GM20000 (cell line): ENCODE data around the gene SNRNP40.
"Not testable (repeated sequence)": the region's sequence is repeated elsewhere in the genome, so short reads cannot be mapped to it uniquely, and the experiment has no call there.

Experiments
- DNase-seq: peaks from one replicate; pipeline ENCODE4 v3.0.0; 2012; ENCODE audit warnings: low spot score
- TF ChIP-seq, protein P1 (sequence below): IDR thresholded peaks from 2 replicates; pipeline ENCODE4 v1.5.1; 2012; ENCODE audit warnings: mild to moderate bottlenecking, control low read depth; ENCODE audit errors: extremely low read depth, missing control alignments

Gene SNRNP40

GRCh38 chr1:31273619-31274018 is 23.0 kb downstream of the SNRNP40 start:
- TF ChIP-seq, protein P1, sequence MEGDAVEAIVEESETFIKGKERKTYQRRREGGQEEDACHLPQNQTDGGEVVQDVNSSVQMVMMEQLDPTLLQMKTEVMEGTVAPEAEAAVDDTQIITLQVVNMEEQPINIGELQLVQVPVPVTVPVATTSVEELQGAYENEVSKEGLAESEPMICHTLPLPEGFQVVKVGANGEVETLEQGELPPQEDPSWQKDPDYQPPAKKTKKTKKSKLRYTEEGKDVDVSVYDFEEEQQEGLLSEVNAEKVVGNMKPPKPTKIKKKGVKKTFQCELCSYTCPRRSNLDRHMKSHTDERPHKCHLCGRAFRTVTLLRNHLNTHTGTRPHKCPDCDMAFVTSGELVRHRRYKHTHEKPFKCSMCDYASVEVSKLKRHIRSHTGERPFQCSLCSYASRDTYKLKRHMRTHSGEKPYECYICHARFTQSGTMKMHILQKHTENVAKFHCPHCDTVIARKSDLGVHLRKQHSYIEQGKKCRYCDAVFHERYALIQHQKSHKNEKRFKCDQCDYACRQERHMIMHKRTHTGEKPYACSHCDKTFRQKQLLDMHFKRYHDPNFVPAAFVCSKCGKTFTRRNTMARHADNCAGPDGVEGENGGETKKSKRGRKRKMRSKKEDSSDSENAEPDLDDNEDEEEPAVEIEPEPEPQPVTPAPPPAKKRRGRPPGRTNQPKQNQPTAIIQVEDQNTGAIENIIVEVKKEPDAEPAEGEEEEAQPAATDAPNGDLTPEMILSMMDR, result no peak
- DNase-seq, result no peak

GRCh38 chr1:31272369-31272768 is 24.2 kb downstream of the SNRNP40 start:
- DNase-seq, result no peak
- TF ChIP-seq, protein P1, result no peak

DNA sequence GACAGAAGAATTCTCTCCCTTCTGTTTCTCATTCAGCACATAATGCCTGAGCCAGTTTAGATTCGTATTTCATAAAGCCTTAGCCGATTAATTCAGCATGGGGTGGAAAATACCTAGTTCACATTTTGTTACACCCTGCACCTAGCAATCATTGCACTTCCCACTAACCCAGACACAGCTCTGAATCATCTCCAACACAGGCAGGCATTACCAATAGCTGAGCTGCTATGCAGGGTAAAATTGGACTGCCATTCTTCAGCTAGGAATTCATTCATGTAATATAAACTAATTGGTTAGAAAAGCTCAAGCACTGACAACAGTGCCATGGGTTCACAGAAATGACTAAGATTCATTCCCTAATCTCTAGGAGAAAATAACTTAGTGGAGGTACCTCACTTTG is 30.0 kb downstream of the SNRNP40 start:
- DNase-seq, result no peak
- TF ChIP-seq, protein P1, result no peak

DNA sequence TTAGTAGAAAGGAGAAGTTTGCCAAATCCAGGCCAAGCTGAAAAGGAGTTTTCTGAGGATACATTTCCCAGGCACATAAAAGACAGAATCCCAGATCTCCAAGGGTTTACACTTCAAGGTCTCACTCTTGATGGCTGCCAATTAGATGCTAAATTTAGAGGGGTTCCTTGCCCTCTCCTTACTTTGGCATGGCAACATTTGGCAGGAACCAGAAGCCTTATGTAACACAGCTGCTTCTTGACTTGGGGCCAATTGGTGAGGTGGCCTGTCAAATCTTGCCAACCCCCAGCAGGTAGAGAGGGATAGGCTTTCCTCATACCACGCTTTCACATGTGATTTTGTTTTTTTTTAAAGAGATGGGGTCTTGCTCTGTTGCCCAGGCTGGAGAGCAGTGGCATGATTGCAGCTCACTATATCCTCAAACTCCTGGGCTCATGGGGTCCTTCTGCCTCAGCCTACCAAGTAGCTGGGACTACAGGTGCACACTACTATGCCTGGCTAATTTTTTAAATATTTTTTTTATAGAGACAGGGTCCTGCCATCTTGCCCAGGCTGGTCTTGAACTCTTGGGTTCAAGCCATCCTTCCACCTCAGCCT is 31.7 kb downstream of the SNRNP40 start:
- DNase-seq, result no peak
- TF ChIP-seq, protein P1, result no peak

- no peak for DNase-seq
- TF ChIP-seq, protein P1, result no peak
Measured at GRCh38 chr1:31263408-31263807, 33.2 kb downstream of the SNRNP40 start.

- not testable (repeated sequence) for DNase-seq
Measured at GRCh38 chr1:31262393-31262792, 34.2 kb downstream of the SNRNP40 start.

GRCh38 chr1:31261916-31262315 is 34.7 kb downstream of the SNRNP40 start:
- TF ChIP-seq, protein P1, result no peak

DNA sequence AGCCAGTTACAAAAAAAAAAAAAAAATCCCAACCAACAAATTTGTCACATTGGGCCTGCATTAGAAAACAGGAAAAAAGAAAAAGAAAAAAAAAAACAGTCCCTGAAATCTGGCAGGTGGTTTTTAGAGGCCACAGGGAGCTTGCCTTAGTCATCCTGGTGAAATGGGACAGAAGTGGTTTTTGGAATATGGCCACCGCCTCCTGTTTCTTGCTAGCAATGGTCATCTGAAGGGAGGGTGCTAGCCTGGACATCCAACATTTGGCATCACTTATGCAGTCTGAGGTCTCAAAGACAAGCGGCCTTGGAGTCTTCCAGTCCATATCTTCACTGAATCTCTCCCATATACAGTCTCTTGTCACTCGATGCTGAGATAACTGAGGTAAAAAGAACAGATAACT is 36.8 kb downstream of the SNRNP40 start:
- no peak for DNase-seq
- TF ChIP-seq, protein P1, result no peak

More at GRCh38 chr1:31261916-31262315, 34.7 kb downstream of the SNRNP40 start:
- DNase-seq, result no peak
